NCI-H2227 treated with DMSO at 0.1 percent for 48 hours (cell line): Measurements from ENCODE around the gene FNDC11.

Source experiments
- DNase-seq: peaks from one replicate; lab custom pipeline; 2025; lab: John Stamatoyannopoulos, UW

The FNDC11 gene

DNA sequence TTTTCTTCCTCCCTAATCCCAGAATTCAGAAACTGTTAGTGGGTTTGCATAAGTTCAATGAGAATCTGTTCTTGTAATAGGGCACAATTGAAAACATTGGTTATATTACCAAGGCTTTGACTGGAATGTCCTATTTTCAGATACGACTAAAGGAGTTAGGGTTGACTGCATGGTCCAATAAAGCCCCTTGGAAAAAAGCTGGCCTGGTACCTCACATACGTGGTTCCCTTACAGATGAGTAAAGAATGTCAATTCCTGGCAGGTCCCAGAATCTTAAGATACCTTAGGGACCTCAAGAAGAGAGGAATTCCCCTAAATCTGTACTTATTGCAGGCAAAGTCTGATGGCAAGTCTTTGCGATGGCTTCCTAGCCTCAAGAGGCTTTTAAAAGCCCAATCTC is 28.8 kb upstream of the FNDC11 start:
- no peak for DNase-seq

DNA sequence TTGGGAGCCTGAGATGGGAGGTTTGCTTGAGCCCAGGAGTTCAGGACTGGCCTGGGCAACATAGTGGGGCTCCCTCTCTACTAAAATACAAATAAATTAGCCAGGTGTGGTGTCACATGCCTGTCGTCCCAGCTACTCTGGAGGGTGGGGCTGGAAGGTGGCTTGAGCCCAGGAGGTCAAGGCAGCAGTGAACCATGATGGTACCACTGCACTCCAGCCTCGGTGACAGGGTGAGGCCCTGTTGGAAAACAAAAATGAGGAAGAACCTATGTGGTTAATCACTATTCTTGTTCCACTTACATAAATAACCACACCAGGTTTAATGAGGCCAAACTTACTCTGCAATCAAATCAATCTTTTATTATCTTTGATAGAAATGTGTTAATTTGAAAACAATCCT is 28.0 kb upstream of the FNDC11 start:
- DNase-seq, result no peak

GRCh38 chr20:63527184-63527583 is 26.8 kb upstream of the FNDC11 start:
- DNase-seq, result no peak

DNA sequence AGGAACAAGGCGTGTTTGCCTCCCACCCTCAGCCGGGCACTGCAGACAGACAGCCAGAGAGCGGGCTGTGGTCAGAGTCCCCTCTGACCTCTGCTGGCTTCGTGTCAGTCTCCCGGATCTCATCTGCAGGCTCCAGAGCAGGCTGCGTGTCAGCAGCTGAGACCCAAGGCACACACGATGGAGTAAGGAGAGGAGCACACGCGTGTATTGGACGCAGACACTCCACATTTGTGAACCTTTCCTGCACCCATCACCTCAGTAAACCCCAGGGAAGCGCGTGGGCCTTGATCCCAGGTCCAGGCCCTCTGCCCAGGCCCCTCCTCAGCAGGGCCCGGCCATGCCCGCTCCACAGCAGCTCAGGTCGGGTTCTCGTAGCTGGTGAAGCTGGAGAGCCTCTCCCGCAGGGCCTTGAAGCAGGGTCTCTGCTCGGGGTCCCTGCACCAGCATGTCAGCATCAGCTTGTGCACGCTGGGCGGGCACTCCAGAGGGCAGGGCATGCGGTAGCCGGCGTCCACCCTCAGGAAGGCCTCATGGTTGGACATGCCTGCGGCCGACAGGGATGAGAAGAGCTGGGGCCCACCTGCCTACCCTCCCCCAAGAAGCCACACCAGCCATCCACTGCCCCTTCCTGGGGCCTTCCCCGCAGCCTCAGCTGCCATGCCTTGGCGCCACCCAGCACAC is 24.6 kb upstream of the FNDC11 start:
- no peak for DNase-seq

- DNase-seq, result no peak
Measured at GRCh38 chr20:63529861-63530787, 23.8 kb upstream of the FNDC11 start.

DNA sequence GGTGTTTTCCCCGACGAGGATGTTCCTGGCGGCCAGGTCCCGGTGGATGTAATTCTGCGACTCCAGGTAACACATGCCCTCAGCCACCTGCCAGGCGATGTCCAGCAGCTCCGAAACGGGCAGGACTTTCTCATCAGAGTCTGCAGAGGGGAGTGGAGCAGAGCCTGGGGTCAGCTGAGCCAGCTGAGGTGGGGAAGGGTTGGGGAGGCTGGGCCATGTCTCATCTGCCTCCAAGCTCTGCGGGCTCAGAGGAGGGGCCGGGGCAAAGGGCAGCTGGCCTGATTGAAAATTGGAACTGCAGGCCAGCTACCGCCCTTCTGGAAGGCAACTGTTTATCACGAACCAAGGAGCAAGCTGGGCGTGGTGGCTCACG is 23.2 kb upstream of the FNDC11 start:
- no peak for DNase-seq

- no peak for DNase-seq
Measured at GRCh38 chr20:63531686-63532448, 22.1 kb upstream of the FNDC11 start.

DNA sequence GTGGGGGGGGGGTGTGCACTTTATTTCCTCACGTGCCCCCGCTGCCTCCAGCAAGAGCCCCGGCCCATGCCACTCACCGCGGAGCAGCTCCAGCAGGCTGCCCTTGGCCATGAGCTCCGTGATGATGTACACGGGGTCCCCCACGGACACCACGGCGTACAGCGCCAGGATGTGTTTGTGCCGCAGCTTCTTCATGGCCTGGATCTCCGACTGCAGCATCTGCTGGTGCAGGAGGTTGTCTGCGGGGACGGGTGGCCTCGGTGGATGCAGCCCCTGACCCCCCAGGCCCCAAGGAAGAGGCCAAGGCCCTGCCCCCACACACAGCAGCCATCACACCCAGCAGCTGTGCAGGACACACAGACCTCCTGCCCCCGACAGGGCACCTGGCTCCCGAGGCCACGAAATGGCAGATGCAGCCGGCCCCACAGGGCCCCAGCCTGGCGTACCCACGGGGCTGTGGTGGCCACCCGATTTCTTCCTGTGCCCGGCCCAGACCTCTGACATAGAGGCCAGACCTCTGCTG is 21.4 kb upstream of the FNDC11 start:
- DNase-seq, result no peak

GRCh38 chr20:63533388-63533787 is 20.6 kb upstream of the FNDC11 start:
- no peak for DNase-seq

DNA sequence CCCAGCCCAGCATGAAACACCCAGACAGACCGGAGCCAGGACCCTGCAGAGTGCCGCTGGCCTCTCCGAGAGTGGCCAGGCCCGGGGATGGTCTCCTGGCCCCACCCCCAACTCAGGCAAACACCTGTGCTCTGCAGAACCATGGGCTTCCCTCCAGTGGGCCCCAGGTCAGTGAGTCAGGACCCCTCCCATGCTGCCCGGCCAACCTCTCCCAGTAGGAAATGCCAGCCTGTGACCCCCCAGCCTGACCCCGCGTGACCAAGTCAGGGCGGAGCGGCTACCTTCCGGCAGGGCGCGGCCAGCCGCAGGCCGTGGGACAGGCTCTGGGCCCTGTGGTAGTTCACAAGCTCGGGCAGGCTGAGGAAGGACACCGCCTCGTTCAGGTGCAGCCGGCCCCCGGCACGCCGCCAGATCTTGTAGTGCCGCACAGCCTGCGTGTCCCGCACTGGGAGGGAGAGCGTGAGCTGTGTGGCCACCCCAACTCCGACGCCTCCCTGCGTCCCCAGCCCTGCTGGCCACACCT is 20.0 kb upstream of the FNDC11 start:
- no peak for DNase-seq

GRCh38 chr20:63534427-63534830 is 19.5 kb upstream of the FNDC11 start:
- no peak for DNase-seq

GRCh38 chr20:63534831-63535651 is 18.9 kb upstream of the FNDC11 start:
- DNase-seq, result no peak

DNA sequence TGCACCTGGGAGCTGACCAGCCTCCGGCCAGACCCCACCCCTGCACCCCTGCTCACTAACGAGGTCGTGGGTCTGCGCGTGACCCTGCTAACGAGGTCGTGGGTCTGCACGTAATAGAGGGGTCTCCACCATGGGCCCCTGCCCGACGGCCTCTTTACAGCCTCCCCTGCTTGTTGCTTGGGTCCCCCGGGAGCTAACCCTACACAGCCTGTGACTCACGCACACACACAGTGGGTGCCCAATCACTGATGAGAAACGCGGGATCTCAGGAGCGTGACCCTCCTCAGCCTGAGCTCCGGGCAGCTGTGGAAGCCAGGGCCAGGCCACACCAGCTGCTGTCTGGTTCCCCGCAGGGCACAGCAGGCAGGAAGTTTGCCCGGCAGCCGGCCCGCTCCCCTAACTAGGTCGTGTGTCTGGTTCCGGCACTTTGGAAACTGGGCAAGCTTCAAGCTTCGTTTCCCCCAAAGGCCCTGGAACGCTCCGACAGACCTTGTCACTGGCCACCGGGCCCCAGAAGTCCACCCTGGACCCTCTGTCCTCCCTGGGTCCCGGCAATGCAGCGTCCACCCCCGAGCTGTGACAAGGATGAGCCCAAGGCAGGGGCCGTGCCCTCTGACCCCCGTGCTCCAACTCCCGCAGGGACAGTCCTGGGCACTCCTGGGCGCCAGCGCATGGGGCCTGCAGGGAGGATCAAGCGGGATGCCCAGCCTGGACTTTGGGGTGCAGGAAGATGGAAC is 17.6 kb upstream of the FNDC11 start:
- no peak for DNase-seq

DNA sequence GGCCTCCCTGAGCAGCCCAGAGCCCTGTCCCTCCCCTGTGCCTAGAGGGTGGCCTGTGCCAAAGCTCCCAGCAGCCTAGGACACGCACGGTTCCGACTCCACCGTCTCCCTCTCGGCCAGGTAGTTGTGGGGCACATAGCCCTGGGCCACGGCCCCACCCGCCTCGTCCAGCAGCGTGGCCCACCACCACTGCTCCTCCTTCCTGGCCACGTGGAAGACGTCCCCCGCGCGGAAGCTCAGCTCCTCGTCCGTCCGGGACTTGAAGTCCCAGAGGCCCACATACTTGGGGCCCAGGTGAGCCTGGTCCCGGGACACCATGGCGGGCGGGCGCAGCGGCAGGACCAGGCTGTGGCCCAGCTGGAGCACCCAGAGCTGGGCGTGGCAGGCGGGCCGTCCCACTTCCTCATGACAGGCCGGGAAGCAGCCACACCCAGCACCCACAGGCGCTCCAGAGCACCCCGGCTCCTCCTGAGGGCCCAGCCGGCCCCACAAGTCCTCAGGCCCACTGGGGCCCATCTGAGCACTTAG is 16.9 kb upstream of the FNDC11 start, which contains the start of gene PTK6:
Gene PTK6 (minus strand): TSS at position 380 of the 528 bp plus-strand sequence. CDS start 62 bp downstream, at position 318.
- DNase-seq, result no peak

GRCh38 chr20:63537525-63538203 is 16.3 kb upstream of the FNDC11 start:
- peak; percentile 45 for DNase-seq

DNA sequence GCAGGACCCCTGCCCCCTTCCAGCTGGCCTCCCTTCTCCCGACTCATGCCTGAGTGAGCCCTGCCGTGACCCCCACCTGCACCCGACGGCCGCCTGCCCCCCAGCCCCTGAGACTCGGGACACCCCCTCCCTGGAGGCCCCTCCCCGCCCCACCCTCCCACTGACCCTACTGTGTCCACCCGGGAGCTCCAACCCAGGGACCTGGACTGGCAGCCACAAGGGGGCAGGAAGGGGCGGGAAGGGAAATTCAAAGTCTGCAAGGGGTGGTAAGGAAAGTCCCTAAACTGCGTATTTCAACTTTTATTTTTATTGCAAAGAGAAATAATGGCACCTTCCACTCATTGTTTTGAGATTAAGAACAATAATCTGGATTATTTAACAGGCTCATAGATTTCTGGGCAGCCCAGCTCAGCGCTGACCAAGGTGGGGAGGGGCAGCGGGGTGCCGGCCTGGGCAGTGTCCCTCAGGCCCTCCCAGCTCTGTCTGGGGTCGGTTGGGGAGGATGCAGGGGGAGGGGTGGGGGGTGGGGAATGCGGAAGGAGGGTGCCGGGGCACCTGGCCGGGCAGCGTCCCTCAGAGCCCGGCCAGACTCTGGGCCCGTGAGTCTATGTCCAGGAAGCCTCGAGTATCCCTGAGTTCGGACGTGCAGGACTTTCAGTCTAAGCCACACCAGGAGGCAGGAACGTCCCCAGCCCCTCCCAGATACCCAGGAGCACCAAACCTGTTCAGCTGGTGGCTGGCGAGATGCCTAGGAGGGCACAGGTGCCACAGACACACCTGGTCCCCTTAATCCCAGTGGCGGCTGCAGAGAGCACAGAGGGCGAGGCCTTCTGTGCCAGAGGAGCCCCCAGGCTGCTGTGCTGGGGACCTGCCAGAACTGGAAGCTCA is 15.5 kb upstream of the FNDC11 start:
- no peak for DNase-seq

DNA sequence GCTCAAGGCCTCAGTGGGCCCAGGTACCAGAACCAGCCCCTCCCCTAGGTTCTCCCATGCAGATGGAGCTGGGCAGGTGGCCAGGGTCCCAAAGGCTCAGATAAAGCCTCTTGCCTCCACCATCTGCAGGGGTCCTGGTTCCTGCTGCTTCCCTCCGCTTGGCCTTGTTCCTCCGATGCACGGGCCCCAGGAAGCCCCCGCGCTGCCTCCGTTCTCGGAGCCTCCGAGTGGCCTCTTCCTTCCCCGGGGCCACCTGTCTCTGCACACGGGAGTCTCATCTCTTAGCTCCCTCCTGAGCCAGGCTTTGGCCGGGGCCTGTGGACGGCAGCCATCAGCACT is 14.9 kb upstream of the FNDC11 start:
- no peak for DNase-seq
